Measurements from ENCODE around the gene BTRC.

GRCh38 chr10:101535949-101536348 is 182.0 kb downstream of the BTRC start:
- TF ChIP-seq ESRRA (IDR thresholded peaks at IDR 0.05; ENCODE audit: low read length): no peak
- TF ChIP-seq TAF1 (IDR thresholded peaks at IDR 0.05; ENCODE audit: borderline replicate concordance, low read depth, low read length): no peak
- no peak for TF ChIP-seq CHD1 (IDR thresholded peaks at IDR 0.05; ENCODE audit: low read depth, low read length)
- TF ChIP-seq CTCF (IDR thresholded peaks at IDR 0.05 in 2 of 3, conservative IDR thresholded peaks at IDR 0.05 in 1 of 3; ENCODE audit: control insufficient read depth in 2 of 3, extremely low read depth in 1 of 3, insufficient read depth in 1 of 3, low read depth in 3 of 3, low read length in 3 of 3): no peak
- no peak for TF ChIP-seq MYC (IDR thresholded peaks at IDR 0.05; ENCODE audit: insufficient read depth, insufficient read length, insufficient replicate concordance, low read length, severe bottlenecking)
- TF ChIP-seq SMC3 (IDR thresholded peaks at IDR 0.05; ENCODE audit: borderline replicate concordance, low read length): no peak
- TF ChIP-seq CEBPZ (IDR thresholded peaks at IDR 0.05; ENCODE audit: low read depth, low read length): no peak

Data from GM12878 (cell line).